ENCODE results near the gene GUCD1.
"Not testable (repeated sequence)": the region's sequence is repeated elsewhere in the genome, so short reads cannot be mapped to it uniquely, and the experiment has no call there.

The GUCD1 gene

GRCh38 chr22:24565077-24565476, 10.1 kb upstream of the GUCD1 start:
- DNase-seq (ENCODE audit: low read depth) = no peak

DNA sequence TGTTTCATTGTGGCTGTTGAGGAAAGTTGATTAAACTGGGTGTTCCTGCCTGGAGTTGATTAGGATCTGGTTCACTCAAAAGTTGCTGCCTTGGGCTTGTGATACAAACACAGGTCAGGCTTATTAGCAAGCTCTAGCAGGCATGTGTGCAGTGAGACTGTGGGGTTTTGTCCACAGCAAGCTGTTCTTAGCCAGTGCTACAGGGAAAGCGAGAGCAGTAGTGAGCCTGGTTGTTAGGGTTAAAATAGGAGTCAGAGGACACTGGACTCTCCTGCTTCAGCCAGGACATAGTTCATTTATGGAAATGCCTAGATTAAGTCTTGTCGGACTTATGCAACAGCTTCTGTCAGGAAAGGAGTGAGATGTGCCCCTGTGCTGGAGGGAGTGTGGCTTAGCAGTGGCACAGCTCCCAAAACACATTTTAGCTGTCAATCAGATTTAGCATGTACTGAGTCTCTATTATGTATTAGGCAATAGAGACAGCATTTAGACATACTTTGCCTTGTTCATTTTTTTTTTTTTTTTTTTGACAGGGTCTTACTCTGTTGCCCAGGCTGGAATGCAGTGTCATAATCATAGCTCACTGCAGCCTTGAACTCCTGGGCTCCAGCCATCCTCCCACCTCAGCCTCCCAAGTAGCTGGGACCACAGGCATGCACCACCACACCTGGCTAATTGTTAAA, 9.6 kb upstream of the GUCD1 start:
- DNase-seq (ENCODE audit: low read depth) = no peak

GRCh38 chr22:24563246-24563645, 8.3 kb upstream of the GUCD1 start:
- DNase-seq (ENCODE audit: low read depth) = no peak

DNA sequence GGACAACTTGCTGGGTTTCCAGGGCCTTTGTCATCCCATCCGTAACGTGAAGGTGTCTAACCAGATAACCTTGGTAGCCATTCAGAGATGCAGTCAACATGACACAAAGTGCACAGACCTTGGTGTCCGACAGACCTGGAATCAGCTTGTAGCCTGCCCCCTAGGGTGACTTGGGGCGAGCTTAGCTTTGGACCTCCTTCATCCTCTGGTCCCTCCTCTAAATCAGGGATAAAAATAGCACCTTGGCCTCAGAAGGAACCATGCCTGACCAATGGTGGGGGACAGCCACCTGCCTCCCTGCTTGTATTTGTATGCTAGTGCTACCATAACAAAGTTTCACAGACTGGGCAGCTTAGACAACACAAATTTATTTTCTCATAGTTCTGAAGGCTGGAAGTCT, 4.5 kb upstream of the GUCD1 start:
- no peak for DNase-seq (ENCODE audit: low read depth)

DNA sequence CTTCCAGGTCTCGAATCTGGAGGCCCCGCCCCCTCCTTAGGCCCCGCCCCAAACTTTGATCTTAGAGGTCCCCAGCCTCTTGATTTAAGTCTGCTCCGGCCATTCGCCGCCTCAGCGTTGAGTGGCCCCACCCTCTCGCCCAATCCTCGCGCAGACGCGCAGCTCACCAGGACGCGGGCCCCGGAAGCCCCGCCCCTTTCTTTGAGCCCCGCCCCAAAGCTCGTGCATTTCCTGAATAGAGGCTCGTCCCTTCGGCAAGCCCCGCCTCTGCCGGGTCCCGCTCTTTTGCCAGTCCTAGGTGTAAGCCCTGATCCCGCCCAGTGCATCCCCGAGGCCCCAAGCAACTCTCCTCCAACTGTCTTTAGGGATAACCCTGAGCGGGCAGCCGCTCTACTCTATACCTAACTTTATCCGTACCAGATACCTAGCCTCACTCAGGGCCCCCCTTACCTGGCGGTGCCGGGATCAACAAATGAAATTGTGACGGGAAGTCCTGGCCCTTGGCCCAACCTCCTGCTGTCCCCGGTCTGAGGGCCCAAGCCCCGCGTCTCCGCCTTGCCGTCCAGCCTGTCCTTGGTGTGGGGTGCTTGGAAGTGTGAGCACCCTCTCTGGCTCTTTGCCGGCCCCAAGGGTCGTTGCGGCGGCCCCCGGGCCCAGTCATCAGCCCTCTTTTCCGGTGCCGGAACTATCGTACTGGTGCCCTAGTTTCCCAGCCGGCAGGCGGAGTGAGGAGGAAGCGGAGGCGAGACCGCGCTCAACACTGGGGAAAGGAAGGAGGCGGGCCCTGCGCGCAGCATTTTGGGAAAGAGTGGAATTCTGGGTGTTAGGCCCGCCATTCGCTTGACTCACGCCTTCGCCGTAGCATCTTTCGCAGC, 464 bp upstream of the GUCD1 start, which contains the start of gene SNRPD3:
Gene SNRPD3 (plus strand): TSS at position 835 of the 875 bp plus-strand sequence. CDS start 1,676 bp downstream, outside the sequence.
- DNase-seq (ENCODE audit: low read depth) = peak; percentile 90

DNA sequence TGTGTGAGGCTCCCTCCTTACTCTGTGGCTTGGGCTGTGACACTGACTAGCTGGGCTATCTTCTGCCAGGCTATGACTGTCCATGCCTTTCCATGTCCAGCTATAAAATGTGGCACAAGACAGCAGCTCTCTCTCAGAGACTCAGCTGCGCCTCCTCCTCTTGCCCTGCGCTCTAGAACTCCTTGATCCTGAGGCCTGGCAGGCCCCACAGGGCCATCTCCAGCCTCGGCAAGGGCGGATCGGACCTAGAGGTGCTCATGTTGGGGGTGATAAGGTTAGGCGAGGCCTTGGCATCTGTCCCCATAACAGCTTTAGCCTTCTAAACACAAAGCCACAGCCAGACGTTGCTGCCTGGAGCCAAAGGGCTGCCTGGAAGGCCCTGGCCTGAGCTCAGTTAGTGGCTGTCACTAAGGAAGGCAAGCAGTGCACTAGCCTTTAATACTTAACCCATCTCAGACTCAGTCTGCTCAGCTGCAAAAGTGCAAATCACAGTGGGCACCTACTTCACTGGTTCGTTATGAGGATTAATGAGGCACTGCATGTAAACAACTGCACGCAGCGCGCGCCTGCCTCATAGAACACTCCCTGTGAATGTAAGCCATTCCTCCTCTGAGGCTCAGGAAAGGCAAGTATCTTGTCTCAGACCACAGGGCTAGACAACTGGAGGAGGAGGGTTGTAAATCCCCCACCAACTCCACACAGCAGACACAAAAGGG, 1.2 kb downstream of the GUCD1 start:
- DNase-seq (ENCODE audit: low read depth) = no peak

DNA sequence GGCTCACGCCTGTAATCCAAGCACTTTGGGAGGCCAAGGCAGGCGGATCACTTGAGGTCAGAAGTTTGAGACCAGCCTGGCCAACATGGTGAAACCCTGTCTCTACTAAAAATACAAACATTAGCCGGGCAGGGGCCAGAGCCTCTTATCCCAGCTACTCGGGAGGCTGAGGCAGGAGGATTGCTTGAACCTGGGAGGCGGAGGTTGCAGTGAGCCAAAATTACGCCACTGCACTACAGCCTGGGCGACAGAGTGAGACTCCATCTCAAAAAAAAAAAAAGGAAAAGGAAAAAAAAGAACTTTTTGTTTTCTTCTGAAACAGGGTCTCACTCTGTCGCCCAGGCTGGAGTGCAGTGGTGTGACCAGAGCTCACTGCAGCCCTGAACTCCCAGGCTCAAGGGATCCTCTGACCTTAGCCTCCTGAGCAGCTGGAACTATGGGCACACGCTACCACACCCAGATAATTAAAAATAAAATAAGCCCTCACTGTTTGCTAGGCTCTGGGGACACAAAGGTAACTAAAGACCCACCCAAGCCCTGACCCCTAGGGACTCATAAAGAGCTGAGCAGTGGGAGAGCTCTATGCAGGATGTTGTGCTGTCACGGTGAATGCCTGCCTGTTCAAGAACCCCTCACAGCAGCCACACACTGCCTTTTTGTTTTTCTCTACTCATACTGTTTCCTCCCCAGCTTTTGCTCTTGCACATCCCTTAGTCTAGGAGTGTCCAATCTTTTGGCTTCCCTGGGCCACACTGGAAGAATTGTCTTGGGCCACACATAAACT, 2.2 kb downstream of the GUCD1 start:
- DNase-seq (ENCODE audit: low read depth) = not testable (repeated sequence)

- DNase-seq (ENCODE audit: low read depth) = no peak
Observed at GRCh38 chr22:24550902-24551435, 4.0 kb downstream of the GUCD1 start.

DNA sequence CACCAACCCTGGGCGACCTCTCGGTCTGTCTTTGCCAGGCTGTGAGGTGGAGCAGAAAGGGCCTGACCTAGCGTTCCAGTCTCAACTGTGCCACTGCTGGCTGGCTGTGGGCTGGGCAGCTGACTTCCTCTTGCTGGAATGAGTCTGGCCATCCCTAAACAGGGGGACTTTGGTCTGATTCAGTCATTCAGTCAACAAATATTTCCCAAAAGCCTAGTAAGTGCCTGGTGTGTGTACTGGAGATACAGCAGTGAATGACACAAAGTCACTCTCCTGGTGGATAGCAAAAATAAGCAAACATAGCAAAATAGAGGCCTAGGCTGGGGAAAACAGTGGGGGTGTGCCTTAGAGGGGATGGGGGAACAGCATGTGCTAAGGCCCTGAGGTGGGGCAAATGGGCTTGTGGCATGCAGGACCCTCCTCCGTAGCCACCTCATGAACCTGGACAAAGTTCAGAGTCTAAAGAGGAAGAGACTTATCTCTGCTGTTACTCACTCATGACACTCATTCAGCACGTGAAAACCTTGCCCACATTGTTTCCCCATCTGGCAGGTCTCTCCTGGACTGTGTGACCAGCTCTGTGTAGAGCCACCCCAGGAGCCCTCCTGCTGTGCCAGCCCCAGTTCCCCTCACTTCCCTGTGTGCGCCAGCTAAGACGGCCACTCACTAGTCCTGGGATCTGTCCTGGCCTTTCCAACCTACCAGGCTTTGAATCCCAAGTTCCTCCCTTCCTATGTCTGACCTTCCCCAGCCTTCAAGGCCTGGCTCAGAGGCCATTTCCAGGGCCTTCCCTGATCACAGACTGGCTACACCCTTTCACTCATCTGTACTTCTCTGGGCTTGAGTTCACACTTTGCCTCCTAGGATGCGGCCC, 4.7 kb downstream of the GUCD1 start:
- no peak for DNase-seq (ENCODE audit: low read depth)

DNA sequence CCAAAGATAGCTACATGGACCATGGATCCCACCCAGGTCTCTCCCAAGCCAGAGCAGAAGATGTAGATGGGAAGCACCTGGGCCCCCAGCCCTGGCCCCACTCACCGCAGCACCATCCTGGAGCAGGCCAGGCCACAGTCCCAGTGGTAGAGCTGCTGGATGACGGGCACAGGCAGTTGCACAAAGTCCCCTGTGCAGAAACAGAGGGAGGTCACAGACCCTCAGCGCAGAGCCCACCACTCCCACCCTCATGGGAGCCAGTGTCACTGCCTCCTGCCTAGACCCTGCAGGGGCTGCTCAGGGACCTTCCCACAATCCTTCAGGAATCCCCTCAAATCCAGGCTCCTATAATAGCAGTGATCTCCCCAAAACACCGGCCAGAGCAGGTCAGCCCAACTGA, 6.1 kb downstream of the GUCD1 start:
- DNase-seq (ENCODE audit: low read depth) = no peak

DNA sequence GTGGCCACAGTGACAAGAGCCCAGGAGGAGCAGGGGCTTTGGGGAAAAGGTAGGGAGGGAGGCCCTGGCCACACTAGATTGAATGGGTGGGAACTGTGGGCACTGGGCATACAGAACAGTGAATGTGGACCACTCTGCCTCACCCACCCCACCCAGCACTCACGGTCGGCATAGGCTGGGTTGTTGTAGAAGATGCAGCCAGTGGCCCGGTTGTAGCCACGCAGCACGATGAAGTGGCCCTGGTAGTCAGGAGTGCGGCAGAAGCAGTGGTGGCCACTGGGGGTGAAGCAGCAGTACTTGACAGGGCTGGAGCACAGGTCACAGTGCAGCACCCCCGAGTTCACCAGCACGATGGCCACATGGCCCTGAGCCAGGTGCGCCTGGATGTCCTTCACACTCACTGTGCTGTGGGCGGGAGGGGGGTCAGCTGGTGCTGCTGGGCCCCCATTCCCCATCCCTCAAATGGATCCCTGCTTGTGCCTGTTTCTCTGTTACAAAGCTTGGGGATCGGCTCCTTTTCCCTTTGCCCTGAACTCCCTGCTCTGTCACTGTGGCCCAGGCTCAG, 11.2 kb downstream of the GUCD1 start:
- DNase-seq (ENCODE audit: low read depth) = no peak

- no peak for DNase-seq (ENCODE audit: low read depth)
Observed at GRCh38 chr22:24543185-24543601, 11.7 kb downstream of the GUCD1 start.

DNA sequence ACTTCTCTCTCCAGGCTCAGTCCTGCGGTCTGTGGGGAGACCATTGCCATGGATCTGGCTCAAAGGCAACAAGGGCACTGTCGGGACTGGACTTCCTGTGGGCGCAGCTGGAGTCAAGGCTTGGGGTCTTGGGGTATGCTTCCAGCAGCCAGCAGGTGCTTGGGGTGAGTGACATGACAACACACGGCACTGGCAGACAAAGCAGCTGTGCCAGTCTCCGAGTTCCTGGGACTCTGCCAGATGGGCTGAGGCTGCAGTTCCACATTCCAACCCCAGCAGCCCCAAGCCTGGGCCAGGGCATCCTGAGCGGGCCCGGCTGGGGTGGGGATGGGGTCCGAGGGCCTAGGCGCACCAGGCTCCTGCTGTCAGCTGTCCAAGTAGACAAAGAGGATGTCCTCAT, 12.3 kb downstream of the GUCD1 start:
- no peak for DNase-seq (ENCODE audit: low read depth)

DNA sequence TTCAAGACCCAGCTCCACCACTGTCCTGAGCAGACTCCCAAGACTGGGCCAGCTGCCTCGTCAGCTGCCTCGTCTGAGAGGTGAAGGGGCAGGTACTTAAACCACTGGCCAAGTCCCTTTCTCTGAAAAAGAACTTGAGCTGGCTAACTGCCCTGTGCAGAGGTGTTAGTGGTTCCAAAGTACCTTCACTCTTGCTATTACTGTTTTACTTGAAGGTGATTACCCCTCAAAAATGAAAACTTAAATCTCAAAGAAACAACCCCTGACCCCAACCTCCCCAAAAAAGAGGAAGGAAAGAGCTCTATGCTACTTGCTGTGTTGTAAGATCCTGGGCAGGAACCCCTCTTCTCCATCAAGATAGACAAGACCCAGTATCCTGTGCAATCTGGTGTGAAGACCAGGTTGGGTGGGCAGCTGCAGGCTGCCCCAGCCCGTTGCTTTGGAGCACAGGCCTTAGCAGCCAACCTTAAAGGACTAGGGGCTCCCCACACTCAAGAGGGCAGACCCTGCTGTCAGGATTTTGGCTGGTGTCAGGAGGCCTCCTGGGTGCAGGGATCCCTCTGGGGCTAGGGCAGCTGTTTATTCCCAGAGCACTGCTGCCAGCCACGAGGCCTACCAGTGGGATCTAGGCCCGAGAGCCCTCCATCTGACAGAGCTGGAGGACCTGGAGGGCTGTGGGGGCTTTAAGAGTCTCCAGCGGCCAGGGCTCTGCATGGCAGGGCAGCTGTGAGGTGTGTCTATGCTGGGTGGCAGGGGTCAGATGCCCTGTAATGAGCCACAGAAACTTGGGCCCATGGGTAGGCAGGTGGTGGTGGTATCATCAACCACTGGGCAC, 13.0 kb downstream of the GUCD1 start:
- no peak for DNase-seq (ENCODE audit: low read depth)

GRCh38 chr22:24540470-24540869, 14.5 kb downstream of the GUCD1 start:
- DNase-seq (ENCODE audit: low read depth) = no peak

DNA sequence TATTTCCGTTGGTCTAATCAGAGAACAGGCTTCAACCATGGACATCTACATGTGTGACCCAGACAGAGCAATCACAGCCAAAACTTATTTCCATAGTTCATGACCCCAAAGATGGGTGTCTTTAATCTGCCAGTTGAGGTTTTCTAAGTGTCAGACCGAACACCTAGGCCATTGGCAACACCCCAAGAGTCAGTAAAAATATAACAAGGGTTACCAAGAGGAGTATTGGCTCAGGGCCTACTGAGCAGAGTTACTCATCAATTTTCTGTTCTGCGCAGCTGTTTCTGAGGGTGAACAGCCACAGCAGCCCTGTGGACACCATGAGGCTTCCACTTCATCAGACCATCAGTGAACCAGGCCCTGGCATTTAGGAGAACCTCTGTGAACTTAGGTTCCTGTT, 18.8 kb downstream of the GUCD1 start:
- no peak for DNase-seq (ENCODE audit: low read depth)

GRCh38 chr22:24535348-24535747, 19.6 kb downstream of the GUCD1 start:
- DNase-seq (ENCODE audit: low read depth) = no peak

GRCh38 chr22:24532075-24532474, 22.9 kb downstream of the GUCD1 start:
- DNase-seq (ENCODE audit: low read depth) = no peak

GRCh38 chr22:24530968-24531367, 24.0 kb downstream of the GUCD1 start:
- DNase-seq (ENCODE audit: low read depth) = not testable (repeated sequence)
